HG02840 (cell line): Measurements from ENCODE around the gene PEX26.

ENCODE experiments used
- ATAC-seq: cut with Tn5 transposase; IDR thresholded peaks from one replicate; pipeline ENCODE4 v1.9.1; 2021; ENCODE audit warnings: mild to moderate bottlenecking, moderate library complexity, moderate number of reproducible peaks; ENCODE audit not compliant: unreplicated experiment, low FRiP score

PEX26 gene

DNA sequence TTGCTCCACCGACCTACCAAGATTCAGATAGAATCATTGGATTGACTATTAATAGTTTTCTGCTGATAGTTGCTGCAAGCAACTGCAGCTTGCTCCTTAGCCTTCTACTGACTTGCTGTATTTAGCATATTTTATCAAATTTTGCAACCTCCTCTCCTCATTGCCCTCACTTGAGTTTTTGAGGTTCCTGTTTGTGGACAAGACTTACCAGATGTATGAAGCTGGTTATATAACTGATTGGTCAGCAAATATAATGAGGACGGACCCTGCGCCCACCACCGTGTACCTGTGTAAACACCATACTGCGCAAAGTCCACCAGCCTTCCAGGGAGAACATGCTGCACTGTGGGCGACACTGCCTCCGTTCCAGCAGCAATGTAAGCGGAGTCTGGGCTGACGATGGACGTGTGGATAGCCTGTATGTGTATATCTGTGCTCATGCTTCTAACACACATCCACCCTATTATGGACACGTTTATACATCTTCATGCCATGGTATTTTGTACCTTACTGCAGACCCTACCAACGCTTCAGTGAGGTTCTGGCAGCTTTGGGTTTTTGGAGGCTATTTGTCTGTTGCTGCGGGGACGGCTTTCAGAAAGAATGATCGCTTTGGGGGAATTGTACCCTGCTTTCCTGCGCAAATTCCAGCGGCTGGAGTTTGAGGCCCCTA lies 70.6 kb downstream of the PEX26 start:
- no peak for ATAC-seq

GRCh38 chr22:18152519-18152918 lies 74.7 kb downstream of the PEX26 start:
- no peak for ATAC-seq

GRCh38 chr22:18154821-18155390 lies 77.1 kb downstream of the PEX26 start:
- no peak for ATAC-seq
